Fibroblast of villous mesenchyme (primary cell): ENCODE measurements around the gene CFDP1. TPM values are rescaled to one million over a fixed set of nuclear protein-coding genes. Genes with fewer than 3 reads are reported as not detected.

Source experiments
- DNase-seq: peaks from one replicate; pipeline ENCODE4 v3.0.0-alpha.2; 2010; ENCODE audit warnings: low read depth
- H3K4me3 ChIP-seq: 2 replicates; pipeline ENCODE4 v1.5.1; 2011; ENCODE audit warnings: low read depth, mild to moderate bottlenecking, low read length
- total RNA-seq: library from RNA; depleted of rRNA; stranded (reverse); fragments of >200 nt; gene quantifications from 2 replicates; pipeline ENCODE4 v1.2.3, GENCODE V29; 2012
- TF ChIP-seq, protein P1 (sequence below): IDR thresholded peaks from 2 replicates; pipeline ENCODE4 v1.5.1; 2012; ENCODE audit warnings: low read depth, mild to moderate bottlenecking, low read length; ENCODE audit not compliant: insufficient read depth

CFDP1 gene
- total RNA-seq, 1 donor = 39.7 TPM

DNA sequence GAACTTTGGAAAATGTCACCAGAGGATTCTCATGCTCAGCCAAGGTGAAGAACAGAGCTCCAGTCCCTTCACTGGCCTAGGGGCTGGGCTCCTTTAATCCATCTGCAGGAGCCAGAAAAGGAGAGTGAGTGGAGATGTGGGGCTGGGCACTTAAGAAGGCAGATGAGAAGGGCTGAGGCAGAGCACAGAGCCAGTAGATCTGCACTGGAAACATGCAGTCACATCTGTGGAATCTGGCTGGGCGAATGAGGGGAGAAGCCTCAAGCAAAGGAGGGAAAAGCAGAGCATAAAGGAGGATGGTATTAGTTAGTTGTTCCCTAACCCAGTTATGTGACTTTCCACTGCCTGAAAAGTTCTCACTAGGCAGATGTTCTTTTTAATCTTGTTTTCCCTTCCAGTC is 131.5 kb downstream of the CFDP1 start:
- no peak for DNase-seq
- no peak overlapping the region for H3K4me3 ChIP-seq
- TF ChIP-seq, protein P1, sequence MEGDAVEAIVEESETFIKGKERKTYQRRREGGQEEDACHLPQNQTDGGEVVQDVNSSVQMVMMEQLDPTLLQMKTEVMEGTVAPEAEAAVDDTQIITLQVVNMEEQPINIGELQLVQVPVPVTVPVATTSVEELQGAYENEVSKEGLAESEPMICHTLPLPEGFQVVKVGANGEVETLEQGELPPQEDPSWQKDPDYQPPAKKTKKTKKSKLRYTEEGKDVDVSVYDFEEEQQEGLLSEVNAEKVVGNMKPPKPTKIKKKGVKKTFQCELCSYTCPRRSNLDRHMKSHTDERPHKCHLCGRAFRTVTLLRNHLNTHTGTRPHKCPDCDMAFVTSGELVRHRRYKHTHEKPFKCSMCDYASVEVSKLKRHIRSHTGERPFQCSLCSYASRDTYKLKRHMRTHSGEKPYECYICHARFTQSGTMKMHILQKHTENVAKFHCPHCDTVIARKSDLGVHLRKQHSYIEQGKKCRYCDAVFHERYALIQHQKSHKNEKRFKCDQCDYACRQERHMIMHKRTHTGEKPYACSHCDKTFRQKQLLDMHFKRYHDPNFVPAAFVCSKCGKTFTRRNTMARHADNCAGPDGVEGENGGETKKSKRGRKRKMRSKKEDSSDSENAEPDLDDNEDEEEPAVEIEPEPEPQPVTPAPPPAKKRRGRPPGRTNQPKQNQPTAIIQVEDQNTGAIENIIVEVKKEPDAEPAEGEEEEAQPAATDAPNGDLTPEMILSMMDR = no peak

DNA sequence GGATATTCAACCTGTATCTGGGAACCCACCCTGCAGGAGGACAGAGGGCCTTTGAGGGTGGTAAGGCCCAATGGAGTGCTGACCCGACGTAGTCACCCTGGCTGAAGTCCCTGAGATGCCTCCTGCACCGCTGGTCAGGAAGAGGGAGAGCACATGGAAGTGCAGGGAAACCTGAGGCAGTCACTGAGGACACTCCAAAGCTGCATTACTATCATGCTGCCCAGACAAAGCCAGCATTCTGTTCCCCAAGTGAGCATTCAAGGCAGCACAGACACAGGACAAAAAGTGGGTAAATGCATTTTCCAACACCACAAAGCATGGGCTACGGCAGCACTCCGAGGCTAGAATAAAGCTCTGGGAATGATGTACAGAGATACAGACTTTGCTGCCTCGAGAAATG is 135.0 kb downstream of the CFDP1 start:
- DNase-seq = no peak
- no peak overlapping the region for H3K4me3 ChIP-seq
- TF ChIP-seq, protein P1 = no peak

DNA sequence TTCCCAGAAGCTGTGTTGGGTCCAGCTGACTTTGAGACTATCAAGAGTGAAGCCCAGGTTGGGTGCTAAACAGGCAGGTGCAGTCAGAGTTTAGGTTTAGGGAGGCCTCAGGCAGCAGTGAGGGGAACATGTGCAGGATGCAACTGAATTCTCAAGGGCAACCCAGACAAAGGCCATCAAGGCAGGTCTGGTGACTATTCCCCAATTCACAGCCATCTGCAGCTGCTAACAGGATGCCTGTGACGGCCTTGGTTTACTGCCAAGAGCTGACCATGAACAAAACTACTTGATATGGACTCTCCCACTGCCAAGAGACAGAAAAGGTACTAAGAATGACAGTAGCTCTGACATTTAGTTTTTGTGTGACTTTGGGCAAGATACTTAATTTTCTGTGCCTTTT is 136.7 kb downstream of the CFDP1 start:
- H3K4me3 ChIP-seq = no peak overlapping the region
- TF ChIP-seq, protein P1 = no peak
- DNase-seq = peak; percentile 61

DNA sequence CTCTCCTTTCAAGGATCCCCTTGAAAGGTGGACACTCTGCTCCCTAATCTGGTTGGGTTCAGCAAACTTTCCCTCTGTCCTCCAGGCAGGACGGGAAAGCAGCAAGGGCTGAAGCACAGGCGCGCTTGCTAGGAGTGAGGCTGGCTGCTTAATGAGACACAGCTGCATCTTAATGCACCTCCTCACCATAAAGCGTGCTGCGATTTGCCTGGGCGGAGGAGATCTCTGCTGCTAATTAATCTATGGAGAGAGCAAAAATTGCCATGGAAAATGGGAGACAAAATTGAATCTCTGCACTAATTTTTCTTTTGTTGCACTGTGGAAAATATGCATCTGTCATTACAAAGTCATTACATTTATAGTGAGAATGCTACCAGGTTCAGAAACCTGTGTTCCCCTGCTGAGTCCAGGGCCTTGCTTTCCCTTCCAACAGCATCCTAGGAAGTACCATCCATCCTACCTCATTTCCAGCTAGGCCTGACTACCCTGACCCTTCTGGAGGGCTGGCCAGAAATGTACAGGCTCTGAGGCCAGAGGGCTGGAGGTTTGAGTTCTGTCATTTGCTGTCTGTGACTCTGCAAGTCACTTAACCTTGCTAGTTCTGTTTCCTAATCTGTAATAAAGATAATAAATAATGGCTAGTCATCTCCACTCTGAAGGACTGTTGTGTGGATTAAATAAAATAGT is 138.4 kb downstream of the CFDP1 start:
- H3K4me3 ChIP-seq = no peak overlapping the region
- DNase-seq = peak; percentile 23
- TF ChIP-seq, protein P1 = no peak

DNA sequence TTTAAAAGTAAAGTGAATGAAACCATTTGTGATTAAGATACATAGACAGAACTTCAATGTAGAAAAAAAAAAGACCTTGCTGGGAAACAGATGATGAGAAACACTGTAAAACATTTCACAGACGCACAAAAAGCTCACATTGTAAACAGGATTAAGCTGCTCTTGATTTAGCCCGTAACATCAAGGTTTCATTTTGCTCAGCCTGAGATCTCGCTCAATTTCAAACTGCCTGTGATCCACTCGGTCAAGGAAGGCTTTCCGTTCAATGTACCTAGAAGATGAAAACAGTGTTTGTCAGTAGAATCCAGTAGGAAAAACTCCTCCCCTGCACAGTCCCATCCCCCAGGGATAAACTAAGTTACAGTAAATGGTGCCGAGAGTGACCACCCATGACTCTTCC is 139.5 kb downstream of the CFDP1 start:
- TF ChIP-seq, protein P1 = no peak
- peak; percentile 89 for DNase-seq
- peak overlapping the region; percentile 32 for H3K4me3 ChIP-seq

DNA sequence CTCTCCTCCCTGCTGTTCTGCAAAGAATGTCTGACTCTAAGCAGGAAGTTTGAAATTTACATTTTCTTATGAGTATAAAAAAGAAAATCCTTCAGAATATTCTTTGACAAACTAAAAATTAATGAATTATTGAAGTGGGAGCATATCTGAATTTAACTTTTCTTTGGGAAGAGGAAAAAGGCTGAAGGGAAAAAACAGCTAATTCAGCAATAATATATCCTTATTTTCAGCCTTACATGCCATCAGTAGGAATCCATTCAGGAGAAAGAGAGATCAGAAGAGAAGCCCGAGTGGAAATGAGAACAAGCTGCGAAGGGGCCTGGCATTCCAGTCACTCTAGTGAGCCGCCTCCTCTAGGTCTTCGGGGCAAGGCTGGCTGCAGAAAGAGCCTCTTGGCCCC is 140.1 kb downstream of the CFDP1 start:
- DNase-seq = no peak
- TF ChIP-seq, protein P1 = no peak
- H3K4me3 ChIP-seq = no peak overlapping the region

DNA sequence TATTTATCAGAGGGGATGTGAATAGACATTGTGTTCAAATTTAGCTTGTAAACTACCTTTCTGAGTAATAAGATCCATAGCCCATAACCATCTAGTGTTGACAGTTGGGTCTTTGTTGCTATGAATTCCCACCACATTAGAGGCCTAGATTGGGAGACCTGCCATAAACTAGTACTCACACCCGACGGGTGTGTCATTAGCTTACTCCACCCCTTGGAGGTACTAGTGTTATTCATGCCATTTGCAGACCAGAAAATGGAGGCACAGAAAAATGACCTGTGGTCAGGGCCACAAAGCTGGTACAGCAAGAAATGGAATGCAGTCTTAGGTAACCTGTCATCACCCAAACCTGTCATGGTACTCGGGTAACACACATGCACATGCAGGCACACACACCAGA is 140.6 kb downstream of the CFDP1 start:
- H3K4me3 ChIP-seq = no peak overlapping the region
- TF ChIP-seq, protein P1 = no peak
- no peak for DNase-seq
